VCaP (cell line): ENCODE results near the gene GPR89A.

Experiments
- H3K27ac ChIP-seq: fragments of 450-650 bp; 2 replicates; pipeline ENCODE4 v1.5.1; 2017
- CTCF ChIP-seq: fragments of 450-650 bp; conservative IDR thresholded peaks from 2 replicates; pipeline ENCODE4 v1.5.1; 2017; ENCODE audit warnings: mild to moderate bottlenecking, moderate library complexity

GPR89A gene

GRCh38 chr1:145696630-145696960, 88.8 kb downstream of the GPR89A start:
- no peak overlapping the region for H3K27ac ChIP-seq
- TF ChIP-seq CTCF, result no peak

GRCh38 chr1:145701306-145701862, 93.6 kb downstream of the GPR89A start:
- no peak for TF ChIP-seq CTCF
- no peak overlapping the region for H3K27ac ChIP-seq

DNA sequence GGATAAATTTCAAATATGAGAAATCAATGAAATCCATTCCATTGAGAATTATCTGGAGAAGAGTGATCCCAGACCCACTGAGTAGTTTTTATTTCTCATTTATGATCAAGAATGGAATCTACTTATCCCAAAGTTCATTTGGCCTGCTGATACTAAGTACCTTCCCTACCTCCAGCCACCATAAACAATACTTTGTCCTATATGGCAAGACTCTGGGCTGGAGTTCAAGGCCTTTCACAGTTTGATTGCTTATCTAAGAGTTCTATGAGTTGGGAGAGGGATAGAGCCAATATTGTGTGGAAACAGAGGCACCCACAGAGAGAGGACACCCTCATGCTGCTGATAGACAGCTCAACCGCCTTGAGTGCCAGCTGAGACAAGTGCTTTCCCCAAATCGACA, 94.3 kb downstream of the GPR89A start:
- H3K27ac ChIP-seq, result no peak overlapping the region
- no peak for TF ChIP-seq CTCF

DNA sequence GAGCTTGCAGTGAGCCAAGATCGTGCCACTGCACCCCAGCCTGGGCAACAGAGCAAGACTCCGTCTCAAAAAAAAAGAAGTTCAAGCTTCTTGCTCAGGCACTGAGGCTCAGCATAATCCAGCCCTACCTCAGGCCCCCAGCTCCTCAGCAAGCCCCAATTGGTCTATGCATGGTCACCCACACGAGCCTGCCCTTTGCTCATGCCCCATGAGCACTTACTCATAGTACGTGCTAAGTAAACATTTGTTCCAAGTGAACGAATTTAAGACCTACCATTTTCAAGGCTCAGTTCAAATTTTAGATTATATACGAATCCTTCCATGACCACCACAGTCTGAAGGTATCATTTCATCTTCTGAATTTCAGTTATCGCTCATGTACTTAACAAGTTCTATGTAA, 95.0 kb downstream of the GPR89A start:
- TF ChIP-seq CTCF, result no peak
- no peak overlapping the region for H3K27ac ChIP-seq

DNA sequence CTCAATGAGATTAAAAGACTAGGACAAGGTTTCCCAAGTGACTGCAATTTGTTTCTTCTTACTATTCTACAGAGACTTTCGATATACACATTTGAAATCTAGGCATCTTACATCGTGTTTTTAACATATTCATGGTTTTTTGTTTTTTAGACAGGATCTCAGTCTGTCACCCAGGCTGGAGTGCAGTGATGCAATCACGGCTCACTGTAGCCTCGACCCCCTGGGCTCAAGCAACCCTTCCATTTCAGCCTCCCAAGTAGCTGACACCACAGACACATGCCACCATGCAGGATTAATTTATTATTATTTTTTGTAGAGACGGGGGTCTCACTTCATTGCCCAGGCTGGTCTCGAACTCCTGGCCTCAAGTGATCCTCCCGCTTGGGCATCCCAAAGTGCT, 97.8 kb downstream of the GPR89A start:
- TF ChIP-seq CTCF, result no peak
- H3K27ac ChIP-seq, result no peak overlapping the region

DNA sequence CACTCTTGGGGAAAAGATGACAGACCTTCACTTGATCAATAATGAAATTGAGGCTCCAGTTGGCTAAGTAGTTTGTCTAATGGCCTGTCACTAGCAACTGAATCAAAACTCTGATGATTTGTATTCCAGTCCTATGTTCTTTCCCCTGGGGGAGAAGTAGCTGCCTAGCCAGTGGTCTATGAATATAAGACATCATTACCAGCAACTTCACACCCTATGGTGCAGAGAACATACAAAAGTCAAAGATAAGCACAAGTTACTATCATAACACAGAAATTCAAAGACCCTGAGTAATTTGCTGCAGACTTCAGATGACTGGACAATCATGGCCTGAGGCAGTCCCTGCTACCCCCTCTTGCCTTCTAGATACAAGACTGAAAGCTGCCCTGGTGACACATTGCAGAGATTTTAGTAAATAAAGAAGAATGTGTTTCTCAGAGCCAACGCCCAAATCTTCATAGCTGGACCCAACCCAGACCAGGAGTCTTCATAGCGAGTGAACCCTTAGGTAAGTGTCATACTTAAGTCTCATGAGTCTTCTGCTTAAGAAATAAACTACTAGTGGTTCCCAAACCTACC, 98.4 kb downstream of the GPR89A start:
- no peak for TF ChIP-seq CTCF
- H3K27ac ChIP-seq, result no peak overlapping the region

DNA sequence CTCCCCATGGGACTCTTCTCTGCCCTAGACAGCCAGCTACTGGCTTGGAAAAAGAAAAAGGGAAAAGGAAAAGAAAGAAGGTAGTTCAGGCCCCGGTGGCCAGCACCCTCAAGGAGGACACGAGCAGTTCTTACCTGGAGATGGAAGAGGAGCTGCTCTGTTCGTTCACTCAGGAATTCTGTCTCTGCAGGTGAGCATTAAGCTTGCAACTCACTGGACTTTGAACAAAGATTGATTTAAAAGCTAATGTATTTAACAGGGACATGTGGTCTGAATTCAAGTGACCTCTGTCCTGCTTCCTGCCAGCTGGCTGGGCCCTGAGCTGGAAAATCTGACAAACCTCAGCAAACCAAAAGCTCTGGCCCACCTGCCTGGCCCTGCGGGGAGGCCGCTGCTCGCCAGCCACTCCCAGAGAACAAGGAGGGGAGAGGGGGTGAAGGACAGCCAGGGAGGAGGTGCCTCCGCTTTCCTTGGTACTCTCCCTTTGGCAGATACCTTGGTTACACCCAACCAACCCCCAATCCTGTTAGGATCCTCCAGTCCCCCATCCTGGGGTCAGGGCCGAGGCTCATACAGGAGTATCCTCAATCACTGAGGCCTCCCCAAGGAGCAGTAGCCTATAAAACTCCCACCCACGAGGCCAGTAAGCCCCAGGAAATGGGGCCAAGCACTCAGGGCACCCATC, 99.5 kb downstream of the GPR89A start, which contains the start of gene PDZK1:
Gene PDZK1, minus strand, starts transcription at position 186 of the 685 bp plus-strand sequence. CDS start 19,347 bp downstream, outside the sequence.
- no peak for TF ChIP-seq CTCF
- no peak within 1 kb of the TSS; the same call in 1 of the 2 replicates for H3K27ac ChIP-seq
